Mononuclear cell (primary cell): ENCODE results near the gene MT1E. TPM values are rescaled to one million over a fixed set of nuclear protein-coding genes. Genes with fewer than 3 reads are reported as not detected.

Experiments used
- H3K27me3 ChIP-seq: 2 replicates; pipeline ENCODE4 v1.6.0; 2011; ENCODE audit warnings: low read length, control low read depth; ENCODE audit not compliant: insufficient read depth
- H3K4me1 ChIP-seq: 2 replicates; pipeline ENCODE4 v1.5.1; 2011; ENCODE audit warnings: mild to moderate bottlenecking, low read length, control low read depth; ENCODE audit not compliant: insufficient read depth
- H3K4me3 ChIP-seq: 2 replicates; pipeline ENCODE4 v1.5.1; 2011; ENCODE audit warnings: mild to moderate bottlenecking, low read length, moderate library complexity
- H3K9me3 ChIP-seq: 2 replicates; pipeline ENCODE4 v1.5.1; 2011; ENCODE audit warnings: low read depth, mild to moderate bottlenecking, control low read depth, low read length
- total RNA-seq: library from RNA; depleted of rRNA; stranded (reverse); fragments of >200 nt; gene quantifications from one replicate; pipeline ENCODE4 v1.2.3, GENCODE V29; 2012

Gene MT1E
- total RNA-seq, 1 donor: 1.7 TPM

- H3K9me3 ChIP-seq: no peaks in the 10 kb centered on the region
- H3K4me1 ChIP-seq: peaks cover 22% of the 10 kb centered on the region
- no peak overlapping the region for H3K4me3 ChIP-seq
- peaks cover 87% of the 10 kb centered on the region for H3K27me3 ChIP-seq
Measured at GRCh38 chr16:56643080-56643778, 17.6 kb downstream of the MT1E start.

- peaks cover 87% of the 10 kb centered on the region for H3K27me3 ChIP-seq
- no peaks in the 10 kb centered on the region for H3K9me3 ChIP-seq
- peaks cover 17% of the 10 kb centered on the region for H3K4me1 ChIP-seq
- no peak overlapping the region for H3K4me3 ChIP-seq
Measured at GRCh38 chr16:56643833-56644232, 18.3 kb downstream of the MT1E start.

DNA sequence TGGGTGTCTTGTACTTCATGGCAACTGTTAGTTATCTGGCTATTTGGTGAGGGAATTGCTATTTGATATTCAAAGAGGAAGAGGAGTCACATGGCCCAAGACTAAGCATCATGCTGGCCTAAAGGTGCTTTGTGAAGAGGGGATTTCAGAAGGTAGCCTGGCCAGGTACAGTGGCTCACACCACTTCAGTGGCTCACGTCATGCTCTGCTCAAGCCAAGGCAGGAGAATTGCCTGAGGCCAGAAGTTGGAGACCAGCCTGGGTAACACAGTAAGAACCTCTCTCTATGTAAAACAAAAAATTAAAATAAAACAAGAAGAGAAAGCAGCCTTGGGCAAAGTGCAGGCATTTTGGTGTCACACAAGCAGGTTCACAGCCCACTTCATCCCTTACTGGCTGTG, 19.7 kb downstream of the MT1E start:
- Histone ChIP-seq H3K4me3 (no peak overlapping the region), H3K27me3 (peaks cover 83% of the 10 kb centered on the region), H3K9me3 (no peaks in the 10 kb centered on the region), H3K4me1 (peaks cover 17% of the 10 kb centered on the region)

DNA sequence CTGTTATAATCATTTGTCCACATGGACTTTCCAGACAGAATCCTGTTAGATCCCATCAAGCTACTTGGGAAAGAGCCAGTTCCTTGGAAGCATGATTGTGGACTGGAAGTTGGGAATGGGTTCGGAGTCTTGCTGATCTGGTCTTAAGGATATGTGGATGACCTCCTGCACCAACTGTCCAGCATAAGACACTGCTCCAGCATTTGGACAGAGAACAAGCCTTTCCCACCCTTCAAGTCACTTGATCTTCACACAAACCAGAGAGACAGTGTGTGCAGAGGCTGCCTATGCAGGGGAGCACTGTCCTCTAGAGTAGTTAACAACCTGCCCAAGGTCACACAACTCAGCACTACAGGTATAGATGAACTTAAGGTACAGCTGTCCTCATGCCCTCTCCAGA, 20.3 kb downstream of the MT1E start:
- H3K9me3 ChIP-seq: no peaks in the 10 kb centered on the region
- no peak overlapping the region for H3K4me3 ChIP-seq
- peaks cover 17% of the 10 kb centered on the region for H3K4me1 ChIP-seq
- H3K27me3 ChIP-seq: peaks cover 78% of the 10 kb centered on the region

GRCh38 chr16:56647641-56648431, 22.3 kb downstream of the MT1E start:
- no peaks in the 10 kb centered on the region for H3K9me3 ChIP-seq
- H3K27me3 ChIP-seq: peaks cover 63% of the 10 kb centered on the region
- no peak overlapping the region for H3K4me3 ChIP-seq
- peaks cover 15% of the 10 kb centered on the region for H3K4me1 ChIP-seq

DNA sequence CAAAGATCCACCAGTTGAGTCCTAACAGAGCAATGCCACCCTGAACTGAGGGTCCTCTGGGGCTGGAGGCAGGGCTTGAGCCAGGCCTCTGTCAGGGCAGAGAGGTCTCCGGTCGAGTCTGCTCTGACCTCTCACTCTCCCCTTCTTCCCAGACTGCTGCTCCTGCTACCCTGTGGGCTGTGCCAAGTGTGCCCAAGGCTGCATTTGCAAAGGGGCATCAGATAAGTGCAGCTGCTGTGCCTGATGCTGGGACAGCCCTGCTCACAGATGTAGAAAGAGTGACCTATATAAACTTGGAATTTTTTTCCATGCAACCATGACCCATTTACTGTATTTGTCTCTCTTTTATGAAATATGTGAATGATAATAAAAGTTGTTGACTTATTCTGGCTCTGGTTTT, 23.7 kb downstream of the MT1E start:
- H3K27me3 ChIP-seq: peaks cover 50% of the 10 kb centered on the region
- H3K4me3 ChIP-seq: no peak overlapping the region
- no peaks in the 10 kb centered on the region for H3K9me3 ChIP-seq
- H3K4me1 ChIP-seq: peaks cover under 1% of the 10 kb centered on the region

DNA sequence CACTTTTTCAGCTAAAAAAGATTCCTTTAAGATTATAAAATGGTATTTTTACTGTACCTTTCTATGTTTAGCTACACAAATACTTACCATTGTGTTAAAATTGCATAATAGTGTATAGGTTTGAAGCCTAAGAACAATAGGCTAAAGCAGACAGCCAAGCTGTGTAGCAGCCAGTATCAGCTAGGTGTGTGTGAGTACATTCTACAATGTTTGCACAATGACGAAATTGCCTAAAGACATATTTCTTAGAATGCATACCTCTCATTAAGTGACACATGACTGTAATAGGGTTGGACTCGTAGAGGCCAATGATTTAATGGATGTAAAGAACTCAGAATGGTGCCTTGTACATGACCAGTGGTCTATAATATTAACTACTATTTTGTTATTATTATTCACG, 24.2 kb downstream of the MT1E start:
- H3K27me3 ChIP-seq: peaks cover 45% of the 10 kb centered on the region
- no peak overlapping the region for H3K4me3 ChIP-seq
- no peaks in the 10 kb centered on the region for H3K9me3 ChIP-seq
- no peaks in the 10 kb centered on the region for H3K4me1 ChIP-seq

DNA sequence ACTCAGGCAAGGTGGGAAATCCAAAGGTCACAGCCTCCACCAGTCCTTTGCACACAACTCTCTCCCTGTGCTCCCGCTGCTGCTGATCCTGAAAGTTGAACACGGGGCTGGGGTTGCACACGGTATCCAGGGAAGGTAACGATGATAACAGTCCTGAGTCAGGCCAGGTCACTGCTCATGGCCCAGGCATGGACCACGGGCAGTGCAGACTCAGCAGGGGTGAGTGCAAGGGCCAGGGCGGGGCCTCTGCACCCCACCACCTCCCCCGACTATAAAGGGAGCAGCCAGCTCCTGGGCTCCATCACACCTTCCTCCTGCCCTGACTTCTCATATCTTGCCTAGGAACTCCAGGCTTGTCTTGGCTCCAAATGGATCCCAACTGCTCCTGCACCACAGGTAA, 26.0 kb downstream of the MT1E start, which contains the start of gene MT1B:
Gene MT1B (plus strand): TSS at position 301 of the 400 bp plus-strand sequence. CDS start 68 bp downstream, at position 369.
- H3K4me3 ChIP-seq: no peak within 1 kb of the TSS
- no peaks in the 10 kb centered on the region for H3K4me1 ChIP-seq
- H3K9me3 ChIP-seq: no peaks in the 10 kb centered on the region
- H3K27me3 ChIP-seq: peaks cover 31% of the 10 kb centered on the region

- Histone ChIP-seq H3K27me3 (peaks cover 24% of the 10 kb centered on the region), H3K4me1 (peaks cover 4% of the 10 kb centered on the region), H3K9me3 (no peaks in the 10 kb centered on the region), H3K4me3 (no peak overlapping the region)
Measured at GRCh38 chr16:56652600-56652999, 27.0 kb downstream of the MT1E start.

- Histone ChIP-seq H3K4me1 (peaks cover 8% of the 10 kb centered on the region), H3K27me3 (peaks cover 18% of the 10 kb centered on the region), H3K4me3 (no peak overlapping the region), H3K9me3 (no peaks in the 10 kb centered on the region)
Measured at GRCh38 chr16:56653218-56653617, 27.6 kb downstream of the MT1E start.

GRCh38 chr16:56657555-56658326, 32.2 kb downstream of the MT1E start, which contains the start of gene MT1F:
Gene MT1F, plus strand, starts transcription at chr16:56657959. Its CDS starts 100 bp downstream, at chr16:56658059.
- no peaks in the 10 kb centered on the region for H3K9me3 ChIP-seq
- peaks cover 17% of the 10 kb centered on the region for H3K4me1 ChIP-seq
- H3K27me3 ChIP-seq: peaks cover 8% of the 10 kb centered on the region
- peak within 1 kb of the TSS; percentile 56 for H3K4me3 ChIP-seq

GRCh38 chr16:56658327-56658875, 32.8 kb downstream of the MT1E start:
- peak overlapping the region; percentile 56 for H3K4me3 ChIP-seq

GRCh38 chr16:56662357-56663354, 37.1 kb downstream of the MT1E start:
- Histone ChIP-seq H3K27me3 (peaks cover 52% of the 10 kb centered on the region), H3K9me3 (no peaks in the 10 kb centered on the region), H3K4me3 (peak overlapping the region; percentile 19), H3K4me1 (peaks cover 14% of the 10 kb centered on the region)

More at GRCh38 chr16:56658327-56658875, 32.8 kb downstream of the MT1E start:
- peaks cover 13% of the 10 kb centered on the region for H3K27me3 ChIP-seq
- peaks cover 17% of the 10 kb centered on the region for H3K4me1 ChIP-seq
- H3K9me3 ChIP-seq: no peaks in the 10 kb centered on the region

DNA sequence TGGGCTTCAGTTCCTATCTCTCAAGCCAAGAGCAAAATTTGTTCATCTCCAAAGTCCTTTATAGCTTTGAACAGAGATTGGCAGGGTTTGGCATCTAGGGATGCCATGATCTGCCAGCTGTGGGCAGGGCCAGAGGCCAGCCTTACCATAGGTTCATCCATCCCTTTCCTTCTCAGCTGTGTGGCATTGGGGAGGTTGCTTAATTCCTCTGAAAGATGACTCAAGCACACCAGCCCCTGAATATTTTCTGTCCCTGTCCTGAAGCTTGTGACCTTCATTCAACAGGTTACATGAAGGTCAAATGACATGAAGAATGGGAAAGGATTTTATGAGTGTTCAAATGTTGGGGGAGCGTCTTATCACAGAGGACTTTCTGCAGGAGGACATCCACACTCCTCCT, 38.9 kb downstream of the MT1E start:
- Histone ChIP-seq H3K4me3 (no peak overlapping the region), H3K9me3 (no peaks in the 10 kb centered on the region), H3K27me3 (peaks cover 70% of the 10 kb centered on the region), H3K4me1 (peaks cover 4% of the 10 kb centered on the region)
